Activated CD4-positive, alpha-beta T cell treated with anti-CD3 and anti-CD28 coated beads, Interleukin-10, Interleukin-2, amounts not matched to agents 100 ng/mL and 50 ng/mL, durations not matched to agents 16 hours and 8 hours (primary cell): ENCODE measurements around the gene ZNF532.
A peak's percentile ranks its signal among the peaks of the same experiment; 100 is the strongest.

Source experiments
- DNase-seq: peaks from one replicate; pipeline ENCODE4 v3.0.0-alpha.2; 2020

The ZNF532 gene

GRCh38 chr18:58871514-58872420 is 7.1 kb downstream of the ZNF532 start:
- DNase-seq = no peak

- no peak for DNase-seq
Measured at GRCh38 chr18:58878640-58879039, 14.0 kb downstream of the ZNF532 start.

- DNase-seq = no peak
Measured at GRCh38 chr18:58881477-58881876, 16.8 kb downstream of the ZNF532 start.

- DNase-seq = no peak
Measured at GRCh38 chr18:58882044-58882443, 17.4 kb downstream of the ZNF532 start.

GRCh38 chr18:58882686-58883085 is 18.0 kb downstream of the ZNF532 start:
- DNase-seq = no peak

GRCh38 chr18:58884680-58885079 is 20.0 kb downstream of the ZNF532 start:
- no peak for DNase-seq

GRCh38 chr18:58886431-58886830 is 21.8 kb downstream of the ZNF532 start:
- DNase-seq = no peak

GRCh38 chr18:58886864-58887612 is 22.4 kb downstream of the ZNF532 start:
- no peak for DNase-seq

- DNase-seq = peak; percentile 62
Measured at GRCh38 chr18:58887613-58887963, 22.9 kb downstream of the ZNF532 start.

GRCh38 chr18:58891776-58892175 is 27.1 kb downstream of the ZNF532 start:
- no peak for DNase-seq

GRCh38 chr18:58892488-58892887 is 27.8 kb downstream of the ZNF532 start:
- no peak for DNase-seq

- peak; percentile 2 for DNase-seq
Measured at GRCh38 chr18:58893388-58894099, 28.9 kb downstream of the ZNF532 start.

GRCh38 chr18:58894930-58895329 is 30.3 kb downstream of the ZNF532 start:
- DNase-seq = no peak

- no peak for DNase-seq
Measured at GRCh38 chr18:58895385-58895784, 30.7 kb downstream of the ZNF532 start.

GRCh38 chr18:58896268-58896667 is 31.6 kb downstream of the ZNF532 start:
- DNase-seq = no peak

GRCh38 chr18:58896734-58897508 is 32.2 kb downstream of the ZNF532 start:
- no peak for DNase-seq

- DNase-seq = no peak
Measured at GRCh38 chr18:58898010-58898799, 33.5 kb downstream of the ZNF532 start.

GRCh38 chr18:58900015-58900649 is 35.5 kb downstream of the ZNF532 start:
- DNase-seq = no peak

- no peak for DNase-seq
Measured at GRCh38 chr18:58901143-58901542, 36.5 kb downstream of the ZNF532 start.

- DNase-seq = no peak
Measured at GRCh38 chr18:58901783-58902182, 37.1 kb downstream of the ZNF532 start.

- DNase-seq = no peak
Measured at GRCh38 chr18:58902961-58903360, 38.3 kb downstream of the ZNF532 start.
